C4-2B (cell line): ENCODE results near the gene EHF.

Experiments used
- CTCF ChIP-seq: fragments of 450-650 bp; conservative IDR thresholded peaks from 2 replicates; pipeline ENCODE4 v1.5.1; 2017; ENCODE audit warnings: mild to moderate bottlenecking
- ZFX ChIP-seq: fragments of 450-650 bp; IDR thresholded peaks from 2 replicates; pipeline ENCODE4 v1.6.1; 2017

GRCh38 chr11:34640050-34640923, 19.4 kb downstream of the EHF start:
- no peak for TF ChIP-seq CTCF
- no peak for TF ChIP-seq ZFX
